ENCODE data around the gene MEIKIN. TPM values are rescaled to one million over a fixed set of nuclear protein-coding genes. Genes with fewer than 3 reads are reported as not detected.
"Not testable (repeated sequence)": the region's sequence is repeated elsewhere in the genome, so short reads cannot be mapped to it uniquely, and the experiment has no call there.

The MEIKIN gene
- total RNA-seq, 1 donor from 2014 or later = not detected

GRCh38 chr5:131854134-131854533 is 91.3 kb downstream of the MEIKIN start:
- Mint-ChIP-seq H3K27ac (ENCODE audit: unreplicated experiment) (no peak overlapping the region), H3K4me3 (ENCODE audit: unreplicated experiment) (no peak overlapping the region), H3K27me3 (ENCODE audit: unreplicated experiment) (no peaks in the 10 kb centered on the region)

GRCh38 chr5:131848662-131849061 is 96.8 kb downstream of the MEIKIN start:
- no peak overlapping the region for H3K27ac Mint-ChIP-seq (ENCODE audit: unreplicated experiment)
- peaks cover 1% of the 10 kb centered on the region for H3K36me3 Mint-ChIP-seq (ENCODE audit: low read depth, unreplicated experiment)
- no peak overlapping the region for H3K4me3 Mint-ChIP-seq (ENCODE audit: unreplicated experiment)
- H3K27me3 Mint-ChIP-seq (ENCODE audit: unreplicated experiment) = no peaks in the 10 kb centered on the region
- TF ChIP-seq CTCF (IDR thresholded peaks at IDR 0.05; ENCODE audit: unreplicated experiment) = no peak
- peaks cover 11% of the 10 kb centered on the region for H3K9me3 Mint-ChIP-seq (ENCODE audit: unreplicated experiment)
- no peaks in the 10 kb centered on the region for H3K4me1 Mint-ChIP-seq (ENCODE audit: unreplicated experiment)
- no peak for DNase-seq (ENCODE audit: low spot score)

More at GRCh38 chr5:131854134-131854533, 91.3 kb downstream of the MEIKIN start:
- Mint-ChIP-seq H3K36me3 (ENCODE audit: low read depth, unreplicated experiment) (no peaks in the 10 kb centered on the region), H3K4me1 (ENCODE audit: unreplicated experiment) (no peaks in the 10 kb centered on the region), H3K9me3 (ENCODE audit: unreplicated experiment) (no peaks in the 10 kb centered on the region)
- TF ChIP-seq CTCF (IDR thresholded peaks at IDR 0.05; ENCODE audit: unreplicated experiment) = no peak
- DNase-seq (ENCODE audit: low spot score) = no peak

- H3K27ac Mint-ChIP-seq (ENCODE audit: unreplicated experiment) = no peak overlapping the region
- H3K36me3 Mint-ChIP-seq (ENCODE audit: low read depth, unreplicated experiment) = peaks cover 7% of the 10 kb centered on the region
- H3K4me3 Mint-ChIP-seq (ENCODE audit: unreplicated experiment) = no peak overlapping the region
- H3K9me3 Mint-ChIP-seq (ENCODE audit: unreplicated experiment) = peaks cover 16% of the 10 kb centered on the region
- TF ChIP-seq CTCF (IDR thresholded peaks at IDR 0.05; ENCODE audit: unreplicated experiment) = no peak
- H3K27me3 Mint-ChIP-seq (ENCODE audit: unreplicated experiment) = no peaks in the 10 kb centered on the region
- no peak for DNase-seq (ENCODE audit: low spot score)
- H3K4me1 Mint-ChIP-seq (ENCODE audit: unreplicated experiment) = no peaks in the 10 kb centered on the region
These were observed 98.9 kb downstream of the MEIKIN start for GRCh38 chr5:131846536-131846935.

GRCh38 chr5:131845828-131846227 is 99.6 kb downstream of the MEIKIN start:
- no peak for DNase-seq (ENCODE audit: low spot score)
- peaks cover 7% of the 10 kb centered on the region for H3K36me3 Mint-ChIP-seq (ENCODE audit: low read depth, unreplicated experiment)
- no peaks in the 10 kb centered on the region for H3K27me3 Mint-ChIP-seq (ENCODE audit: unreplicated experiment)
- no peak for TF ChIP-seq CTCF (IDR thresholded peaks at IDR 0.05; ENCODE audit: unreplicated experiment)
- H3K27ac Mint-ChIP-seq (ENCODE audit: unreplicated experiment) = no peak overlapping the region
- H3K4me3 Mint-ChIP-seq (ENCODE audit: unreplicated experiment) = no peak overlapping the region
- no peaks in the 10 kb centered on the region for H3K4me1 Mint-ChIP-seq (ENCODE audit: unreplicated experiment)
- peaks cover 16% of the 10 kb centered on the region for H3K9me3 Mint-ChIP-seq (ENCODE audit: unreplicated experiment)

- peaks cover 16% of the 10 kb centered on the region for H3K9me3 Mint-ChIP-seq (ENCODE audit: unreplicated experiment)
- H3K4me3 Mint-ChIP-seq (ENCODE audit: unreplicated experiment); H3K4me1 Mint-ChIP-seq (ENCODE audit: unreplicated experiment); H3K36me3 Mint-ChIP-seq (ENCODE audit: low read depth, unreplicated experiment); H3K27ac Mint-ChIP-seq (ENCODE audit: unreplicated experiment); H3K27me3 Mint-ChIP-seq (ENCODE audit: unreplicated experiment); DNase-seq (ENCODE audit: low spot score): not testable (repeated sequence)
These were observed 102.5 kb downstream of the MEIKIN start for GRCh38 chr5:131842971-131843370.

GRCh38 chr5:131832702-131833101 is 112.8 kb downstream of the MEIKIN start:
- H3K27ac Mint-ChIP-seq (ENCODE audit: unreplicated experiment); H3K27me3 Mint-ChIP-seq (ENCODE audit: unreplicated experiment); DNase-seq (ENCODE audit: low spot score); H3K9me3 Mint-ChIP-seq (ENCODE audit: unreplicated experiment); H3K36me3 Mint-ChIP-seq (ENCODE audit: low read depth, unreplicated experiment); H3K4me3 Mint-ChIP-seq (ENCODE audit: unreplicated experiment); H3K4me1 Mint-ChIP-seq (ENCODE audit: unreplicated experiment): not testable (repeated sequence)
